WI38 (cell line): ENCODE results near the gene XPO4.
"Not testable (repeated sequence)": the region's sequence is repeated elsewhere in the genome, so short reads cannot be mapped to it uniquely, and the experiment has no call there.

Experiments
- H3K4me3 ChIP-seq: 2 replicates; pipeline ENCODE4 v1.5.1; 2011; ENCODE audit warnings: low read depth, mild to moderate bottlenecking, control low read depth, low read length
- TF ChIP-seq, protein P1 (sequence below): IDR thresholded peaks from 2 replicates; pipeline ENCODE4 v1.5.1; 2012; ENCODE audit warnings: low read depth, mild to moderate bottlenecking, control low read depth, low read length

XPO4 gene

DNA sequence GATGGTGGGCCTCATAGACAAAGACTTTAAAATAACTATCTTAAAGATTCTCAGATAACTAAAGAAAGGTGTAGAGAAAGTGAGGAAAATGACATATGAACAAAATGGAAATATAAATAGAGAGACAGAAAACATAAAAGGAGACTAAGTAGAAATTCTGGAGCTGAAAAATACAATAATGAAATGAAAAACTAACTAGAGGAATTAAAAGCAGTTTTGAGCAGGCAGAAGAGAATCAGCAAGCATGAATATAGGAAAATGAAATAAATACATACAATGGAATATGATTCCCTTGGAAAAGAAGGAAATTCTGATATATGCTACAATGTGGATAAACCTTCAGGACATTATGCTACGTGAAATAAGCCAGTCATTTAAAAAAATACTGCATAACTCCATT is 132.7 kb downstream of the XPO4 start:
- no peak overlapping the region for H3K4me3 ChIP-seq
- TF ChIP-seq, protein P1, sequence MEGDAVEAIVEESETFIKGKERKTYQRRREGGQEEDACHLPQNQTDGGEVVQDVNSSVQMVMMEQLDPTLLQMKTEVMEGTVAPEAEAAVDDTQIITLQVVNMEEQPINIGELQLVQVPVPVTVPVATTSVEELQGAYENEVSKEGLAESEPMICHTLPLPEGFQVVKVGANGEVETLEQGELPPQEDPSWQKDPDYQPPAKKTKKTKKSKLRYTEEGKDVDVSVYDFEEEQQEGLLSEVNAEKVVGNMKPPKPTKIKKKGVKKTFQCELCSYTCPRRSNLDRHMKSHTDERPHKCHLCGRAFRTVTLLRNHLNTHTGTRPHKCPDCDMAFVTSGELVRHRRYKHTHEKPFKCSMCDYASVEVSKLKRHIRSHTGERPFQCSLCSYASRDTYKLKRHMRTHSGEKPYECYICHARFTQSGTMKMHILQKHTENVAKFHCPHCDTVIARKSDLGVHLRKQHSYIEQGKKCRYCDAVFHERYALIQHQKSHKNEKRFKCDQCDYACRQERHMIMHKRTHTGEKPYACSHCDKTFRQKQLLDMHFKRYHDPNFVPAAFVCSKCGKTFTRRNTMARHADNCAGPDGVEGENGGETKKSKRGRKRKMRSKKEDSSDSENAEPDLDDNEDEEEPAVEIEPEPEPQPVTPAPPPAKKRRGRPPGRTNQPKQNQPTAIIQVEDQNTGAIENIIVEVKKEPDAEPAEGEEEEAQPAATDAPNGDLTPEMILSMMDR, result no peak

DNA sequence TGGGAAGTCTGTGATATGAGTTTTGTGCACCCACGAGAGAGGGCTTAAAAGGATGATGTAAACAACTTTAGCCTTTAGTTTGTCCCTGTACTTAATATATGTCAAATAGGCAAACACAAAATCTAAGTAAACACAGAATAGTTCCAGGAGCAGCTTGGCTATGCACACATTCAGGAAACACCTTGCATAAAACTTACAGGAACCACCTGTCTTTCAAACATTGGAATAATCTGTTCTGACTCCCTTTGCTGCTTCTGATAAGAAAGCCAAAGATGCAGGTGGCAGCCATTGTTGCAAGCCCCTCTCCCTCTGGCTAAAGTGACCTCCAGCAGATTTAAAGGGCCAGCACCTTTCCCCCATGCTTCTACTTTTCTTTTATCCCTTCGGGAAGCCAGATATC is 133.5 kb downstream of the XPO4 start:
- no peak overlapping the region for H3K4me3 ChIP-seq
- TF ChIP-seq, protein P1, result no peak

DNA sequence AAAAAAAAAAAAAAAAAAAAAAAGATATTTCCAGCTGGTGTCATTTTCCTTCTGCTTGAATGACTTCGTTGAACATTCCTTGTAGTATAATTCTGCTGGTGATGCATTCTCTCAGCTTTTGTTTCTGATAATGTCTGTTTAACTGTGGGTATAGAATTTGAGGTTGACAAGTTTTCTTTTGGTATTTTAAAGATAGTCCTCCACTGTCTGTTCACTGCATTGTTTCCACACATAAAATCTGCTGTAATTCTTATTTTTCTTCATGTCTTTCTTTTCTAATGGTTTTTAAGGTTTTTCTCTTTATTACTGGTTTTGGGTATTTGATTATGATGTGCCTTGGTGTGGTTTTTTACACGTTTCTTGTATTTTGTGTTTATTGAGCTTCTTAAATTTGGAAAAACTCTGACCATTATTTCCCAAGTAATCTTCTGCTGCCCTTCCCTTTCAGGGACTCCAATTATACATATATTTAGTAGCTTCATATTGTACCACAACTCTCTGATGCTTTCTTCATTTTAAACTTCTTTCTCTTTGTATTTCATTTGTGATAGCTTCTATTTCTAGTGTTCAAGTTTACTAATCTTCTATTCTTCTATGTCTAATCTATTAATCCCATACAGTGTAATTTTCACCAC is 135.1 kb downstream of the XPO4 start:
- no peak overlapping the region for H3K4me3 ChIP-seq
- TF ChIP-seq, protein P1, result no peak

DNA sequence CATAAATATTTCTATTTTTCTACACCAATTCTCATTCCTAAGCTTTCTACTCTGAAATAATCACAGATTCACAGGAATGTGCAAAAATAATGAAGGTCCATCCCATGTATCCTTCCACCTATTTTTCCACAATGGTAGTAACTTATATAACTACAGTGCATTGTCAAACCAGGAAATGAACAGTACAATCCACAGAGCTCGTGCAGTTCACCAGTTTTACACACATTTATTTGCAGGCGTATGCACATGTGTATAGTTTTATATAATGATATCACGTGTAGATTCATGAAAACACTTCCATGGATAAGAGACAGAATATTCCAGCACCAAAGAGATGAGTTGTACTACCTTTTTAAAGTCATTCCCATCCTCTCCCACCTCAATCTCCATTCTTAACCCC is 141.7 kb downstream of the XPO4 start:
- TF ChIP-seq, protein P1, result no peak
- H3K4me3 ChIP-seq, result no peak overlapping the region

DNA sequence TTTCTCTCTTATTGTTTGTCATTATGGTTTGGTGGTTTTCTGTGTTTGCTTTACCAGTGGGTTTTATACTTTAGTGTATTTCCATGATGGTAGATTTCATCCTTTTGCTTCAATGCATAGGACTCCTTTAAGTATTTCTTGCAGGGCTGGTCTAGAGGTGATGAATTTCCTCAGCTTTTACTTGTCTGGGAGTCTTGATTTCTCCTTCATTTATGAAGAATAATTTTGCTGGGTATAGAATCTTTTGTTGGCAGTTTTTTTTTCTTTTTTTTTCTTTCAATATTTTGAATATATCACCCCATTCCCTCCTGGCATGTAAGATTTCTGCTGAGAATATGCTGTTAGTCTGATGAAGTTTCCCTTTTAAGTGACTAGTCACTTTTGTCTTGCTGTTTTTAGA is 148.5 kb downstream of the XPO4 start:
- H3K4me3 ChIP-seq, result no peak overlapping the region
- TF ChIP-seq, protein P1, result no peak

DNA sequence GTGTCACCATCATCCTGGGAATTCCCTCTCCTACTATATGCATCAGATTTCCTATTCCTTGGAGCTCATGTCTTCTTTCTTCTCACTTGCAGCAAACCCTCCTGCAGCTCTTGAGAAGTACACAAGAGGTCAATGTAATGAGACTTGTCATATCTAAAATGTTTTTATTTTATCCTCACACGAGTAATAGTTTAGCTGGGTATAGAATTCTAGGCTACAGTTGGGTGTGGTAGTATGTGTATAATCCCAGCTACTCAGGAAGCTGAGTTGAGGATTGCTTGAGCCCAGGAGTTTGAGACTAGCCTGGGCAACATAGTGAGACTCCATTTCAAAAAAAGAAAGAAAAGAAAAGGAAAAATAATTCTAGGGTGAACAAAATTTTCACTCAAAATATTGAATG is 153.2 kb downstream of the XPO4 start:
- TF ChIP-seq, protein P1, result no peak
- no peak overlapping the region for H3K4me3 ChIP-seq

DNA sequence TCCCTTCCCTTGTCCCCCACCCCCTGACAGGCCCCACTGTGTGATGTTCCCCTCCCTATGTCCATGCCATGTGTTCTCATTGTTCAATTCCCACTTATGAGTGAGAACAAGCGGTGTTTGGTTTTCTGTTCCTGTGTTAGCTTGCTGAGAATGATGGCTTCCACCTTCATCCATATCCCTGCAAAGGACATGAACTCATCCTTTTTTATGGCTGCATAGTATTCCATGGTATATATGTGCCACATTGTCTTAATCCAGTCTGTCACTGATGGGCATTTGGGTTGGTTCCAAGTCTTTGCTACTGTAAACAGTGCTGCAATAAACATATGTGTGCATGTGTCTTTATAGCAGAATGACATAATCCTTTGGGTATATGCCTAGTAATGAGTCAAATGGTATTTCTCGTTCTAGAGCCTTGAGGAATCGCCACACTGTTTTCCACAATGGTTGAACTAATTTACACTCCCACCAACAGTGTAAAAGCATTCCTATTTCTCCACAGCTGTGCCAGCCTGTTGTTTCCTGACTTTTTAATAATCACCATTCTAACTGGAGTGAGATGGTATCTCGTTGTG is 158.6 kb downstream of the XPO4 start:
- not testable (repeated sequence) for H3K4me3 ChIP-seq

DNA sequence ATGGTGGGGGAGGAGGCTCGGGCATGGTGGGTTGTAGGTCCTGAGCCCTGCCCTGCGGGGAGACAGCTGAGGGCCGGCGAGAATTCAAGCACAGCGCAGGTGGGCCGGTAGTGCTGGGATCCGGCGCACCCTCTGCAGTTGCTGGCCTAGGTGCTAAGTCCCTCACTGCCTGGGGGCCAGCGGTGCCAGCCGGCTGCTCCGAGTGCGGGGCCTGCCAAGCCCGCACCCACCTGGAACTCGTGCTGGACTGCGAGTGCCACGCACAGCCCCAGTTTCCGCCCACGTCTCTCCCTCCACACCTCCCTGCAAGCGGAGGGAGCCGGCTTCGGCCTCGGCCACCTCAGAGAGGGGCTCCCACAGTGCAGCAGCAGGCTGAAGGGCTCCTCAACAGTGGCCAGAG is 162.5 kb downstream of the XPO4 start:
- TF ChIP-seq, protein P1, result no peak
- H3K4me3 ChIP-seq, result no peak overlapping the region
